Rectal smooth muscle tissue (tissue), 1 donor: Measurements from ENCODE around the gene TMEM132D.

Source experiments
- H3K27ac ChIP-seq: one replicate; pipeline ENCODE4 v1.7.0; 2013; ENCODE audit warnings: low read depth, low read length, inconsistent platforms
- H3K27me3 ChIP-seq: one replicate; pipeline ENCODE4 v1.7.0; 2013; ENCODE audit warnings: low read length; ENCODE audit not compliant: control insufficient read depth, insufficient read depth
- H3K36me3 ChIP-seq: one replicate; pipeline ENCODE4 v1.7.0; 2013; ENCODE audit warnings: low read length; ENCODE audit not compliant: control insufficient read depth, insufficient read depth
- H3K4me1 ChIP-seq: one replicate; pipeline ENCODE4 v1.7.0; 2013; ENCODE audit warnings: low read length; ENCODE audit not compliant: control insufficient read depth, insufficient read depth
- H3K4me3 ChIP-seq: one replicate; pipeline ENCODE4 v1.7.0; 2013; ENCODE audit warnings: low read length
- H3K9ac ChIP-seq: one replicate; pipeline ENCODE4 v1.7.0; 2013; ENCODE audit warnings: low read length

Gene TMEM132D

DNA sequence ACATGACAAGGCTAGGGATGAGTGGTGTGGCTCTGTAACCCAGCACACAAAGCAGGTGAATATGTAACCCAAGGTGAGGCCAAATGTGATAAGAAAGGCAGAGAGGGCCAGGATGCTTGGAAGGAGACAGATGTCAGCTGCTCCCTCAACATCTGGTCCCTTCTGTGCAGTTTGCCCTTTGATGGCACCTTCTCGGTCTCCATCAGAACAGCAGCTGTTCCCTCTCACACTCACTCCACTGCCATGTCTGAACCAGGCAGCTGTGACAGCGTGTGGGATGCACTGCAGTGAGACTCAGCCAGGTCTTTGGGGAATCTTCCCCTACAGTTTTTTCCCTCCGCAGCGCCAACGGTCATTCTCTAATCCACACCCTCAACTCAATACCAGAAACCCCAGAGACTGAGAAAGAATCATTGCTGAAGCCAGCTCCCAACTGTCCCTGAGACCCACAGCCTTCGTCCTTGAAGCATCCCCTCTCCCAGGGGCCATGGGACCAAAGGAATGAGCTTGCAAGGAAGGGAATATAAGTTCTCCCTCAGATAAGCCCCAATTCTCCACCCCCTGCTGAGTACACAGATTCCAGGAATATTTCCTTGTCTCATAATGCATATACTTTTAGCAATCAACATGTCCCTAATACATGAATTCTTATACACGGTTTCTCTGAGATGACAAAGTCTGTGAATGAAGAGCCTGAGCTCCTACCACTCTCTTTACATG lies 820.5 kb downstream of the TMEM132D start:
- no peaks in the 10 kb centered on the region for H3K4me1 ChIP-seq
- H3K36me3 ChIP-seq, result no peaks in the 10 kb centered on the region
- no peak overlapping the region for H3K4me3 ChIP-seq
- no peak overlapping the region for H3K27ac ChIP-seq
- no peak overlapping the region for H3K9ac ChIP-seq
- H3K27me3 ChIP-seq, result no peaks in the 10 kb centered on the region

- H3K27ac ChIP-seq, result no peak overlapping the region
- H3K9ac ChIP-seq, result no peak overlapping the region
- H3K4me3 ChIP-seq, result no peak overlapping the region
Observed at GRCh38 chr12:129082441-129082840, 821.4 kb downstream of the TMEM132D start.

DNA sequence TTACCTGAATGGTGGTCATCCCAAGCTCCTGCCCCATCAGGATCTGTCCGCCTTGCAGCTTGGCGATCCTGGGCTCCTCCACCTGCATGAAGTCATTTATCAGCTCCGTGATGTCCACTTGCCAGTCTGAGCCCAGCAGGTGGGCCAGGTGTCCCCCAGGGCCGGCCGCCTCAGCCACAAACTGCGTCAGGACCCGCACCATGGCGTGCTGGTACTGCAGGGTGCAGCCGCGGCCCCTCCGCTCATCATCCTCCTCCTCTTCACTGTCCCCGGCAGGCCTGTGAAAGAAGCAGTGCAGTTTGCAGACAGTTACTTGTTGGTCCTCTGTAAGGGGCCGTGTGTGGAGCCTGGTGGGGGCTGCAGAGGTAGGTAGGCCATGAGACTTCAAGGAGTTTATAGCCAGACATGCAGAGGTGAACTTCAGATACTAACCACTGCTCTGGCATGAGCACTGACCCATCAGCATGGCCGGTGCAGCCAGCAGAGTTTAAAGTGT lies 822.0 kb downstream of the TMEM132D start:
- H3K4me3 ChIP-seq, result no peak overlapping the region
- no peaks in the 10 kb centered on the region for H3K36me3 ChIP-seq
- H3K4me1 ChIP-seq, result no peaks in the 10 kb centered on the region
- H3K9ac ChIP-seq, result no peak overlapping the region
- H3K27ac ChIP-seq, result no peak overlapping the region
- H3K27me3 ChIP-seq, result no peaks in the 10 kb centered on the region

More at GRCh38 chr12:129082441-129082840, 821.4 kb downstream of the TMEM132D start:
- no peaks in the 10 kb centered on the region for H3K36me3 ChIP-seq
- H3K4me1 ChIP-seq, result no peaks in the 10 kb centered on the region
- H3K27me3 ChIP-seq, result no peaks in the 10 kb centered on the region

DNA sequence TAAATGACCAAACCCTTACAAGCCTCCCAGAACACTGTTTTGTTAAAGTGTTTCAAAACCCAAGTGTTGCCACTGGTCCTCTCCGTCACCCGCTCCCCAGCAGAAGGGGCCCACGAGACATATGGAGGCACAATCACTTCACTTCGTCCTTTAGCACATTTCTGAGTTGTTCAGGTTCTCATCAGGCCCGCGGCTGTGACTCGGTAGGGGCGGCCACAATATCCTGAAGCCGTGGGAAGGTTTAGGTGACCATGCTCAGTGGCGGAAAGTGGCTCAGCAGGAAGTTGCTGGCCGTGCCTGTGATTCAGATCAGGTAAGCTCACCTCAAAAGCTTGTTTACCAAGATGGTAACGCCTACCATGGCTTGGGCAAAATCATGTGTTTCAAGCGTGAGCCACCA lies 823.0 kb downstream of the TMEM132D start:
- H3K4me1 ChIP-seq, result no peaks in the 10 kb centered on the region

DNA sequence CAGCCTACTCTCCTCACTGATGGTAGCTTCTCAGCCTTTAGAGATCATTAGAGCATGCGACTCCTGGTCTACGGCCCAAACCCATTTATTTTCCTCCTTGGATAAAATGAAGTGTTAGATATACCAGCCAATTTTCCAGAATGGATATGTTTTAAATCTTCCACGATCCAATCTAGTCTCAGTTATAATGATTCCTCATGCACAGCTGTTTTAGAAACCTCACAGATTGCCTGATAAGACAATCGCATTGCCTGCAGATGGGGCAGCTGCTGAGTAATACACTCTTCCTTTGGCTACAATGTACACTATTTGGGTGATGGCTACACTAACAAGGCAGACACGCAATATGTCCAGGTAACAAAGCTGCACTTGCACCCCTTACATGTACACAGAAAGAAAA lies 823.4 kb downstream of the TMEM132D start:
- Histone ChIP-seq H3K4me1 (no peaks in the 10 kb centered on the region), H3K36me3 (no peaks in the 10 kb centered on the region), H3K9ac (no peak overlapping the region), H3K27ac (no peak overlapping the region), H3K4me3 (no peak overlapping the region), H3K27me3 (no peaks in the 10 kb centered on the region)

More for the DNA sequence above, 823.0 kb downstream of the TMEM132D start:
- Histone ChIP-seq H3K27me3 (no peaks in the 10 kb centered on the region), H3K4me3 (no peak overlapping the region), H3K27ac (no peak overlapping the region), H3K36me3 (no peaks in the 10 kb centered on the region), H3K9ac (no peak overlapping the region)

DNA sequence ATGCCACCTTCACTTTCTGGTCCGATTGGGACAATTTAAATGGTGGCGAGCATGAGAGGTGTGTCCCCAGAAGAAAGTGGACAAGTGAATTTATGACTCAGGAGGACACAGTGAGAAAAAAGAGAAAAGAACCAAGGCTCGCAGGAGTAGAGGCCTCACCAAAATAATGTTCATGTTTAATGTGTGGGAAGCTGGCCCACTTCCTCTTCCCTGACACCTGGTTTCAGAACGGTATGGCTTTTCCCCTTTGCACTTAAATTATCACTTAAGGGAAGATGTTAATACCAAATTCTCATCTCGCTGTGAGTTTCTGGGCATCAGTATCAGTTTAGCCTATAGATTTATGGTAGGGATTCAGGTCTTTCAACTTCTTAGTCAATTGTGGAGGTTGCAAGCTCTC lies 824.1 kb downstream of the TMEM132D start:
- H3K27me3 ChIP-seq, result no peaks in the 10 kb centered on the region
- H3K4me3 ChIP-seq, result no peak overlapping the region
- no peak overlapping the region for H3K27ac ChIP-seq
- H3K4me1 ChIP-seq, result no peaks in the 10 kb centered on the region
- H3K36me3 ChIP-seq, result no peaks in the 10 kb centered on the region
- H3K9ac ChIP-seq, result no peak overlapping the region

GRCh38 chr12:129076441-129077320 lies 827.1 kb downstream of the TMEM132D start:
- H3K27ac ChIP-seq, result no peak overlapping the region
- H3K27me3 ChIP-seq, result no peaks in the 10 kb centered on the region
- H3K4me3 ChIP-seq, result no peak overlapping the region
- H3K36me3 ChIP-seq, result no peaks in the 10 kb centered on the region
- no peak overlapping the region for H3K9ac ChIP-seq
- H3K4me1 ChIP-seq, result no peaks in the 10 kb centered on the region

DNA sequence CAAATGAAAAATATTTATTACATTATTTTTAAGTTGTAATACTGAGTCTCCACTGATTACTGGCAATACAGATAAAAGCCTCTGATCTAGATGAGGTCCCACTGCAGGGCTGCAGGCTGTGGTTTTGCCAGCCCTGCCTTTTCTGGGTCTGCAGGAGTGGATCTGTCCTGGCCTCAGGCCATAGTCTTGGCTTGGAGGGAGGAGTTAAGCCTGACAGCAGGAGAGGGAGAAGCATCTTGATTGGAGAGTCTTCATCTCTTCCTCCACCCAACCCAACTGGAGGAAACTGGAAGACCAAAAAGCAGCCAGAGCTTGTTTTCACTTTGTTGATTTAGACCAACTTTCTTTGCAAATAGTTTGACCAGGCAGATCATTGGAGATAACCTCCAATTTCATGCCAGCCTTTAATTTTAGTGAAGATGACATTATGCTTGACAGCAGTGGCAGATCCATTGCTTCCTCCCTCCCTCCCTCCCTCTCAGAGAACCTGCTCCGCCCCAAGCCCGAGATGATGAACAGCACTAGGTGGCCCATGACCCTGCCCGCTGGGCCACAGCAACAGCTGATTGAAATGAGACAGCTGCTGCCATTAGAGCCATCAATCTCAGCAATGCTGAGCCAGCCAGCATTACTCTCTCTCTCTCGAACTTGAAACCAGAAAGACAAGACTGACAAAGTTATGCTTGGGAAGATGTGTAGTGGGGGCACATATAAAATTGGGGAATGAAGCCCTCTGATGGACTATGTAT lies 828.2 kb downstream of the TMEM132D start:
- H3K4me3 ChIP-seq, result no peak overlapping the region
- no peaks in the 10 kb centered on the region for H3K27me3 ChIP-seq
- H3K36me3 ChIP-seq, result no peaks in the 10 kb centered on the region
- no peak overlapping the region for H3K27ac ChIP-seq
- no peaks in the 10 kb centered on the region for H3K4me1 ChIP-seq
- no peak overlapping the region for H3K9ac ChIP-seq

DNA sequence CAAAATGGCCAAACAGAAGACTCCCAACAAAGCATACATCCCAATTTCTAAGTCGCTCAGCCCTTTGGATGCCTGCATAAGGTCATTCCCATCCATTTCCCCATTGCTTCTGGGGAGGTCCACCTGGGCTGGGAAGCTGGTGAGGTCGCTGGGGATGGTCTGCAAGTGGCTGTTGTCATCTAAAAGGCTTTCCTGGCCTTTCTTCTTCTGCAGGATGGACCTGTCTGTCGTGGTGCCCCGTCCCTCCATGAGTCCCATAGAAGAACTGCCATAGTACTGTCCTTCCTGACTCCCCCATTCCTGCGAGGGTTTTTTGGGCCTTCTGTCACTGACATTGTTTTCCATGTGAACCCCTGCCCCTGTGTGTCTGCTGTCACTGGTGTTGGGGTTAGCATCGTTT lies 829.4 kb downstream of the TMEM132D start:
- Histone ChIP-seq H3K27me3 (no peaks in the 10 kb centered on the region), H3K36me3 (no peaks in the 10 kb centered on the region), H3K27ac (no peak overlapping the region), H3K4me3 (no peak overlapping the region), H3K9ac (no peak overlapping the region), H3K4me1 (no peaks in the 10 kb centered on the region)

GRCh38 chr12:129073157-129073915 lies 830.5 kb downstream of the TMEM132D start:
- H3K9ac ChIP-seq, result no peak overlapping the region
- no peak overlapping the region for H3K4me3 ChIP-seq
- H3K27ac ChIP-seq, result no peak overlapping the region
- H3K27me3 ChIP-seq, result no peaks in the 10 kb centered on the region
- no peaks in the 10 kb centered on the region for H3K4me1 ChIP-seq
- H3K36me3 ChIP-seq, result no peaks in the 10 kb centered on the region

- no peaks in the 10 kb centered on the region for H3K4me1 ChIP-seq
- no peak overlapping the region for H3K27ac ChIP-seq
- H3K27me3 ChIP-seq, result no peaks in the 10 kb centered on the region
- no peaks in the 10 kb centered on the region for H3K36me3 ChIP-seq
- no peak overlapping the region for H3K9ac ChIP-seq
- H3K4me3 ChIP-seq, result no peak overlapping the region
Observed at GRCh38 chr12:129071362-129071761, 832.5 kb downstream of the TMEM132D start.
